RKO (cell line): ENCODE measurements around the gene ADGRV1.
A peak's percentile ranks its signal among the peaks of the same experiment; 100 is the strongest.

Experiments used
- DNase-seq: peaks from one replicate; pipeline ENCODE4 v3.0.0-alpha.2; 2016; ENCODE audit warnings: low spot score

The ADGRV1 gene

DNA sequence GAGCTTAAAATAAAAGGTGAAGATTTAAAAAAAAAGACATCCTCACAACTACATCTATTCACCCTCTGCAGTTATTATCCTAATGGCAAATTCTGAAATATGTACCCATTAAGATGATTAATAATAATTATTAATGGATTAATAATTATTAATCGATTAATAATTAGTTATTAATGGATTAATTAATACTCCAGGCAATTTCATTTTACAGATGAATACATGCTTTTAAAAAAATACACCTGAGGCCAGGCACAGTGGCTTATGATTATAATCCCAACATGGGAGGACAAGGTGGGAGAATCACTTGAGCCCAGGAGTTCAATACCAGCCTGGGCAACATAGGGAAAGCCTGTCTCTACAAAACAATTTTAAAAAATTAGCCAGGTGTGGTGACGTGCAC lies 642.1 kb downstream of the ADGRV1 start:
- no peak for DNase-seq

DNA sequence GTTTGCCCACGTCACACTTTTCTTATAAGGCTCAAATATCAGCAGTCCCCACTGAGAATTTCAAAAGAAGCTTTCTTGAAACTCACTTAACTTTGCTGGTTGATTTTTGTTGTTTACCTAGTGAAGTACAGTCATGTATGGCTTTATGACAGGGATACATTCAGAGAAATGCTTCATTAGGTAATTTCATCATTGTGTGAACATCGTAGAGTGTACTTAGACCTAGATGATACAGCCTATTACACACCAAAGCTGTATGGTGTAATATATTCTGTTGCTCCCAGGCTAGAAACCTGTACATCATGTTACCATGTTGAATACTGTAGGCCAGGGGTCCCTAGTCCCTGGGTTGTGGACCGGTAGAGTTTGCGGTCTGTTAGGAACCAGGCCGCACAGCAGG lies 647.5 kb downstream of the ADGRV1 start:
- no peak for DNase-seq

DNA sequence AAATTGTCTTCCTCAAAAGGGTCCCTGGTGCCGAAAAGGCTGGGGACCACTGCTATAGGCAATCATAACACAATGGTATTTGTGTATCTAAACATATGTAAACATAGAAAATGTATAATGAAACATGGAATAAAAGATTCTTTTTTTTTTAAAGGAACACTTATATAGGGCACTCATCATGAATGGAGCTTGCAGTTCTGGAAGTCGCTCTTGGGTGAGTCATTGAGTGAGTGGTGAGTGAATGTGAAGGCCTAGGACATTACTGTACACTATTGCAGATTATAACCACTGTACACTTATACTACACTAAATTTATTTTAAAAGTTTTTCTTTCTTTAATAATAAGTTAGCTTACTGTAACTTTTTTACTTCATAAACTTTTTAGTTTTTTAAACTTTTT lies 648.1 kb downstream of the ADGRV1 start:
- peak; percentile 80 for DNase-seq

DNA sequence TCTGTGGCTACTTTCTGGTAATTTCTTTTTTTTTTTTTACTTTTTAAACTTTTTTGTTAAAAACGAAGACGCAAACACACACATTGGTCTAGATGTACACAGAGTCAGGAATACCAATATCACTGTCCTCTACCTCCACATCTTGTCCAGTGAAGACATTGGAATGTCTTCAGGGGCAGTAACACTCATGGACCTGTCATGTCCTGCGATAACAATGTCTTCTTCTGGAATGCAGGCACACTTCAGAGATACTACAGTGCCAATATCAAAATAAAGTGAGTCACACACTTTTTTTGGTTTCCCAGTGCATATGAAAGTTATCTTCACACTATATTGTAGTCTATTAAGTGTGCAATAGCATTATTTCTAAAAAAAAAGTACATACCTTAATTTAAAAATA lies 648.7 kb downstream of the ADGRV1 start:
- DNase-seq = peak; percentile 12

DNA sequence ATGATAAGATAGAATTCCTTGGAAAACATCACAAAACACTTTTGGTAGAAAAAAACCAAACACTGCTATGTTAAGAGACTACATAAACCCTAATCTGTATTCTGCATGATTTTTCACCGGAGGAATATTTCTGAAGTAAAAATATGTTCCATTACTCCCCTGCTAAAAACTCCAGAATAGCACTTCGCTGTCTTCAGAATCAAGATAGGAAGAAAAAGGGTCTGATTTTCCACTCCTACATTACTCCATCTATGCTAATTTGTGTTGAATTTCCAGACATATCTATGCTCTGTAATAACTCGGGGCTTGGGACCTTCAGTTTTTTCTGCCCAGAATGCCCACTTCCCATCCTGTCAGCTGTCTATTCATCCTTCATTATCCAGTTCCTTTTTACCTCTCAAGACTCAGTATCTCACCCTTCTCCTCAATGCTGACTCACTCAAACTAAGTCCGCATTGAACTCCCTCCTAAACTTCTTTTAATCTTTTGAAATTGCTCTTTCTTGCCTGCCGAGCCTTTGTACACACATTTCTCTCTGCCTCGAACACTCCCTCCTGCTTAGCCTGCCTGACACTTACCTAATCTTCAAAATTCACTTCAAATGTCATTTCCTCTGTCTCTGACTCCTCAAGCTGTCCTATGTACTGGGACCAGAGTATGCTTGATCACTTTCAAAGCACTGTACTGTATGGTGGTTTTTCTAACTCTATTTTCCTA lies 653.6 kb downstream of the ADGRV1 start:
- DNase-seq = no peak

GRCh38 chr5:91212714-91213092 lies 654.1 kb downstream of the ADGRV1 start:
- peak; percentile 18 for DNase-seq
